Stimulated activated CD8-positive, alpha-beta memory T cell treated with anti-CD3 and anti-CD28 coated beads, Interleukin-12 subunit alpha, Interleukin-12 subunit beta, amount 100 ng/mL, for 24 hours (primary cell): Measurements from ENCODE around the gene CREB3L1.
"Not testable (repeated sequence)": the region's sequence is repeated elsewhere in the genome, so short reads cannot be mapped to it uniquely, and the experiment has no call there.

ENCODE experiments used
- DNase-seq: peaks from one replicate; pipeline ENCODE4 v3.0.0-alpha.2; 2020; ENCODE audit errors: extremely low read depth

The CREB3L1 gene

DNA sequence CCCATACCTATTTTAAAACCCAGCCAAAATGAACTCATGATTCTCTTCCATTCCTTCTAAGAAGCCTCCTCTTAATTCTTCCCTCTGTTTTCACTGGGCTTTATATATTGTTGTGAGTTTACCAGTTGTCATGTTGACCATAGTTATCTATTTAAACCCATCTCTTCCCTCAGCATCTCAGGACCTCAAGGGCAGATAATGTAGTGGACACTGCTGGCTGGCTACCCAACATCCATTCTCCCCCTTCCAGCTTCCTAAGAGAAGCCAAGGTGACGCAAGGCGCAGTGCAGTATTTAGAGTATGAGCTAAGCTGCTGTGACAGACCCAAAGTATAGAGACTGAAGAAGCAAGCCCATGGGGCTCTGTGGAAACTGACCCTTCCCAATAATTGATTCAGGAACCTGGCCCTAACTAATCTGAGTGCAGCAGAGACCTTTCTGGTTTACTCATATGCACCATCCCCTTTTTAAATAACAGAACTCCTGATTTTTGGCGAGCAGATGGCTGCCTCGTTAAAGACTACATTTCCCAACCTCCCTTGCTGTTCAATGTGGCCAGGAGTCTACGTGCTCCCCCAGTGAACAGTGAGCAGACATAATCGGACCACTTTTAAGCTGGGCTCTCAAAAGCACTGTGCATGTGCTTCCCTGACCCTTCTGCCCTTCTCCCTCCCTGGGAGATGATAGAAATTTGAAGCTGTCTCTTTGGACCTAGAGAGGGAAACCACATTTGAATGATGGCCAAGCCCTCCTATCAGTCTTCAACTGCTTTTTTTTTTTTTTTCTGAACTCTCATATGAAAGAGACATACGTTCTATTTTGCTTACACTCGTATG is 28.1 kb upstream of the CREB3L1 start:
- DNase-seq = no peak

DNA sequence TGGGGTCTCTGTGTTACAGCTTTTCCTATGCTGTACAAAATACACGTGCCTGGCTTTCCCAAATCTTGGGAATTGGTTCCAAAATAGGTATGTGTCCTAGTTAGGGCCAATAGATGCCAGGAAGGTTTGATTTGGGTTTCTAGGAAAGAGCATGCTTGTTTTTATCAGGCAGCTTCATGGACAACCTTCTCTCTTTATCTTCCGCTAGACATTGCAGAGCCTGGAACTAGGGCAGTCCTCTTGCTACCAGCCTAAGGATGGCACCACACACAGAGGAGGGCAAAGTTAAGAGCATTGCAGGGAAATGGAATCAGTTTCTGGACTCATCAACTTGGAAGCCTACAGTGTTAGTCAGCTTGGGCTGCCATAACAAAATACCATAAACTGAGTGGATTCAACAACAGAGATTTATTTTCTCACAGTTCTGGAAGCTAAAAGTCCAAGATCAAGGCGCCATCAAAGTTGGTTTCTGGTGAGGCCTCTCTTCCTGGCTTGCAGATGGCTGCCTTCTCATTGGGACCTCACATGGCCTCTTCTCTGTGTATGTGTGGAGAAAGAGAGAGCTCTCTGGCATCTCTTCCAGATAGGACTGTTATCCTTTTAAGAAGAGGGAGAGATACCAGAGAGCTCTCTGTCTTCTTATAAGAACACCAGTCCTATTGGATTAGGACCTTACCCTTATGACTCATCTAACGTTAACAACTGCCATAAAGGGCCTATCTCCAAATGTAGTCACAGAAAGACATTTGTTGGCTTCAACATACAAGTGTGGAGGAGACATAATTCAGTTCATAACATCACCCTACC is 27.3 kb upstream of the CREB3L1 start:
- DNase-seq = no peak

DNA sequence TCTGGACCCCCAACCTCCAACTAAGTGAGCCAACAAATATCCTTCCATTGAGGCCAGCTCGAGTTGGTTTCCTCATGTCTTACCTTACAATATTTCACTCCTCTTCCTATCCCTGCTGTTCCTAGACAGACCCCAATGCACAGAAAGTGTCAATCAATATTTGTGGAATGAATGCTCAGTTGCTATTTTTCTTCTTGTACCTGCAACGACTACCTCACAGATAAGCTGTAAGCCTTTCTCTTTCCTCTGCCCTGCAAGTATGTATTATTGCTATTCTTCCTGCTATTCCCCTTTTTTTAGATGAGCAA is 26.8 kb upstream of the CREB3L1 start:
- DNase-seq = no peak

DNA sequence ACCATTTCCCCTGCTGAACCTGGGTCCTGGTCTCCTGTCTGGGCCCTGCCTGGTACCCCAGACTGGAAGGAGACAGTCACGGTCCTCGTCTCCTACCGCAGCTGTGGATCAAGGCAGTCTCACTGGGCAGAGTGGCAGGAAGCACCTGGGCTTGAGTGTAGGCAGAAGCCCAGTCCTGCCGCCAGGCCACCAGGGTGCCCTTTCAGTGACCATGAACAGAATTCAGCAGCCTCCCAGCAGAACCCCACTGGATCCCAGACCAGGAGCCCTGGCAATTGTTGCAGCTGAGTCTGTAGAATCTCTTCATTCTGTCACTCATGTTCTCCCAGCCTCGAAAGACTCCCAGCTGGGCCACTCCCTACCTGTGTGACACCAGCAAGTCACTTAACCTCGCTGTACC is 25.5 kb upstream of the CREB3L1 start:
- no peak for DNase-seq

DNA sequence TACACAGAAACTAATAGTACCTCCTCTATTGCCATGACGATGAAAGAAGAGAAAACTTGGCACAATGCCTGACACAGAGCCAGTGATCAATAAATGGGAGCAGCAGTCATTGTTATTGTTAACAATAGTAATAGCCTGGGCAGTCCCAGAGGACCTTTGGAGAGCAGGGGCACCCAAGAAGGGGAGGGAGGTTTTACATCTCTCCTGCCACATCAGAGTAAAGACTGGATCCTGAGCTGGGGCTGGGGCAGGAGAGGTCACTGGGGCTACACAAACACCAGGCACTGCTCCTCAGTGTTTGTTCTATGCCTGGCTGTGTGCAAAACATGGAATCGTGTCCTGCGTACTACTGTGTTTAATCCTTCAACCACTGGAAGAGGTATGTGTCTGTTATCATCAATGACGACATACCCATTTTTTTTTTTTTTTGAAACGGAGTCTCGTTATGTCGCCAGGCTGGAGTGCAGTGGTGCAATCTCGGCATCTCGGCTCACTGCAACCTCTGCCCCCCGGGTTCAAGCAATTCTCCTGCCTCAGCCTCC is 25.0 kb upstream of the CREB3L1 start:
- DNase-seq = no peak

DNA sequence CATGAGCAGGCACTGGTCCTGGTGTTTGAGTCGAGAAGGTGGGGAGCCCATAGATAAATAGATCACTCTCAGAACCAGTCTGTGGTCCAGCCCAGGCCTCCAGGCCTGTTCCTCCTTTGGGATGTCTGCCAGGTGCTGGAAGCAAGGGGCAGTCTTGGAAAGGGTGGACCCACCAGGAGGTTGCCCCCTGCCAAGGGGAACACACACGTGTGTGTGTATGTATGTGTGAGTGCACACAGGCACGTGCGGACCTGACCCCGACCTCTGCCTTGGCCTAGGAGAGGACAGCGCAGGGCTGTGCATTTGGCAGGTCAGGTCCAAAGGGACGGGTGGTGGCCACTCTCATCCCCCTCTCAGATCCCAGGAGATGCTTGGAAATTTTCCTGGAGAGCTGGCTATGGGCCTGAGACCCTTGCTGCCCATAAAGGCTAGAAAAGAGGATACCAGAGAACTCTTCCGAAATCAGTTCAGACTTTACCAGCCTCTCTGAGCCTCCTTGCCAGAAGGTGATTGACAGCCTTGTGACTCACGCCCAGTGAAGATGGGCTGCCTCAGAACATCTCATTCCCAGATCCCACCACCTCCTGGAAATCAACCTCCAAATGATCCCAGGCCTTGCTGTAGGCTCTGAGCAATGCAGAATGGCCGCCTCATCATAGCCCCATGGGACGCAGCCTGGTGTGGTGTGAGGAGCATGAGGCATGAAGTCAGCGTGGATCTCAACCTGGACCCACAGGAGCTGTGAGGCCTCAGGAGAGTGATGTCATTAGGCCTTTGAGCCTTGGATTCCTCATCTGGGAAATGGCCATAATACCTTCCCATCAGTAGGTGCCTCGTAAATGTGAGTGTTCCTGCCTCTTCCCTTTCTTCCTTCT is 24.0 kb upstream of the CREB3L1 start:
- no peak for DNase-seq

DNA sequence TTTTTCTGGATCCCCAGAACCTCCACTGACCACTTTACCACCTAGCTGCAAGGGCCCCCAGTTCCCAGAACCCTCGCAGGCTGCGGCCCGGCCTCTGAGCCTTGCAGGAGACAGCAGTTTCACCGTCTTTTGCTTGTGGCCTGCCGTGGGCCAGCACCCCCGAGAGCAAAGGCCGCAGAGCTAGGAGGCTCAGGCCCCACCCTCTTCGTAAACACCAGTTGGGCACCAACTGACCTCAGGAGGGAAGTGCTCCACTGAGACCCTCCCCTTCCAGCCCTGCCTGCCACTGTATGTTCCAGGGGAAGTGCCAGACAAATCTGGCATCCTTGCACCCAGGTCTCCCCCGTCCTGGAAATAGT is 23.4 kb upstream of the CREB3L1 start:
- DNase-seq = no peak

DNA sequence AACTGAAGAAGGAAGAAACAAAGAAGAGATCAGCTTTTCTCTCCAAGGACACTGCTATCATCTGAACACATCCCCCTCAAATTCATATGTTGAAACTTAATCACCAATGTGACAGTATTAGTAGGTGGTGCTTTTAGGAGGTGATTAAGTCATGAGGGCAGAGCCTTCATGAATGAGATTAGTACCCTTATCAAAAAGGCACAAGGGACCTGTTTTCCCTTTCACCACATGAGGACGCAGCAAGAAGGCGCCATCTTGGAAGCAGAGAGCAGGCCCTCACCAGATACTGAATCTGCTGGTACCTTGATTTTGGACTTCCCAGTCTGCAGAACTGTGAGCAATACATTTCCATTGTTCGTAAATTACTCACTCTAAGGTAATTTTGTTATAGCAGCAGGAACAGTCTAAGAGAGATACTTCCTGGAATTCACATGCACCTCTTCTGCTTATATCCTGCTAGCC is 20.9 kb upstream of the CREB3L1 start:
- no peak for DNase-seq

DNA sequence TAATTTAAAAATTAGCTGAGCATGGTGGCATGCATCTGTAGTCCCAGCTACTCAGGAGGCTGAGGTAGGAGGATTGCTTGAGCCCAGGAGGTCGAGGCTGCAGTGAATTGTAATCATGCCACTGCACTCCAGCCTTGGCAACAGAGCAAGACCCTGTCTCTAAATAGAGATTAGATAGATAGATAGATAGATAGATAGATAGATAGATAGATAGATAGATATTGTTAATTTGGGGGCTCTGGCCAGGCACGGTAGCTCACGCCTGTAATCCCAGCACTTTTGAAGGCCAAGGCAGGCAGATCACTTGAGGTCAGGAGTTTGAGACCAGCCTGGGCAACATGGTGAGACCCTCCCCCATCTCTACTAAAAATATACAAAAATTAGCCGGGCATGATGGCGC is 18.1 kb upstream of the CREB3L1 start:
- DNase-seq = not testable (repeated sequence)

DNA sequence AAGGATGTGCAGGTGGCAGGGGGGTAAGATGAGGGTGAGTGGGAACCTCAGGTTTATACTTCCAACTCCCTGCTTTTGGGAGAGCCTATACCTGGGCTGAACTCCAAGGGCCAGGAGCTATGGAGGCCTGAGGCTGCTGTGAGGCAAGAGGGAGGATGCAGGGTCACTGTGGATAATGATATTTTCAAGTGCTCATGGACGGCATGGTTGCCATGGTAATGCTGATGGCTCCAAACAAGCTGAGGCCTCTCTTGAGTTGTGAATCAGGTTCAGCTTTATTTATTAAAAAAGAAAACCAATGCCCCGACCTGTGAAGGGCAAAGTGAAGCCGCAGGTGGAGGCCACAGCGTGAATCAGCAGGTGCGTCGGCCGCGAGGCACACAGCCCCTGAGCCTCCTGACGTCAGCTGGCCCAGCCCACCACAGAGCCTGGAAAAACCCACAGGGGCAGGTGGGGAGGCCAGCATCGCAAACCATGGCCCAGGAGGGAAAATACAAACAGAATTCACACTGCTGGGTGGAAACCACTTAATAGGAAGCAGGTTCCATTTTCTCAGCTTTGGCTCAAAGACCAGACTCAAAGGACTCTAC is 17.4 kb upstream of the CREB3L1 start:
- no peak for DNase-seq

DNA sequence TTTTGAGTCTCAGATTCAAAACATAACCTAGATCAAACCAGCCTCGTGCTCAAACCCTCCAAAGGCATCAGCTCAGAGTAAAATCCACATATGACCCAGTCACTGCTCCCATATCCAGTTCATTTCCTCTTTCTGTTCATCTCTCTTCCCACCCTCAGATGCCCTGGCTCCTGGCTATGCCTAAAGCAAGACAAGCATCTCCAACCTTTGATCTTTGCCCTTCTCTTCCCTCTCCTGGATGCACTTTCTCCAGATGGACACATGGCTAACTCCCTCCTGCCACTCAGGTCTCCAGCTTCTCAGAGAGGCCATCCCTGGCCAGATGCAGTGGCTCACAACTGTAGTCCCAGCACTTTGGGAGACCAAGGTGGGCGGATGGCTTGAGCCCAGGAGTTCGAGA is 14.3 kb upstream of the CREB3L1 start:
- no peak for DNase-seq

DNA sequence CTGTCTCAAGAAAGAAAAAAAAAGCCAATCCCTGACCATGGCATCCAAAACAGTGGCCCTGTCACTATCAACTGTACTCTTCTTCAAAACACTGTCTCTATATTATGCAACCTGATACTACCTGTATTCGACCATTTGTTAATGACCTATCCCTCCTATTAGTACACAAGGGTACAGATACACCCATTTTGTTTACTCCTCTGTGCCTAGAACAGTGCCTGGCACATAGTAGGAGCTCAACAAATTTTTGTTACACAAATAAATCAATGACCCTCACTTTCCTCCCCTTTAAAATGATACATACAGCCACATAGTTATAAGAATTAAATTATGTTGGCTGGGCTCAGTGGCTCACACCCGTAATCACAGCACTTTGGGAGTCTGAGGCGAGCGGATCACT is 13.4 kb upstream of the CREB3L1 start:
- no peak for DNase-seq

DNA sequence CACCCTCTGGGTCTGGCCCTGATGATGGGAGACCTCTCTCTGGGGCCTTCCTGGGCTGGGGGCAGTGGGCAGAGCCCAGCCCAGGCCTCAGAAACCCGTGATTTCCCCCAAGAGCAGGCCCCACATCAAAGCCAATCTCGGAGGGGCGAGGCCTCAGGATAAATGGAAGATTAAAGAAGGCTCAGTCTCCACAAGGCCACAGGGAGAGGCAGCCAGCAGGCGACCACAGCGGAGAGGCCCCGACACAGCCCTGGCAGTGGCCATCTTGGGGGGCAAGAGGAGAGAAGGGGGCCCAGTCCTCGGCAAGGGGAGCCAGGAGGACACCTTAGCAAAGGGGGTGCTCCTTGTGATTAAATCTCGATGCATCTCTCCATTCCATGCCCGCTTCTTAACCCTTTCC is 12.5 kb upstream of the CREB3L1 start:
- DNase-seq = no peak

DNA sequence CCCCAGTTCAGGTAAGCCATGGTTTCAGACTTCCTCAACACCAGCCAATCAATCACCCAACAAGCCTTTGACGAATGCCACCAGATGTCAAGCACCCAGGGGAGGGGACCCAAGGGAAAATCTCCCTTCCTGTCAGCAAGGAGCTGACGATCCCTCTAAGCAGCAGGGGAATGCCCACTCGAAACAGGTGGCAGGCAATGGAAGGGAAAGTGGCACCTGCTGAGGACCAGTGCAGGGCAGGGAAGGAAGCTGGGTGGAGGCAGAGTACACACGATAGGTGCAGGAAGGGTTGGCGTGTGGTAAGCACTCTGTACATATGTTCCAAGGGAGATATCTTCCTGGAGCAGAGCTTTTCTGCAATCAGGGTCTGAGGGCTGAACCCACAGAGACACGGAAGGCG is 11.7 kb upstream of the CREB3L1 start:
- DNase-seq = no peak

DNA sequence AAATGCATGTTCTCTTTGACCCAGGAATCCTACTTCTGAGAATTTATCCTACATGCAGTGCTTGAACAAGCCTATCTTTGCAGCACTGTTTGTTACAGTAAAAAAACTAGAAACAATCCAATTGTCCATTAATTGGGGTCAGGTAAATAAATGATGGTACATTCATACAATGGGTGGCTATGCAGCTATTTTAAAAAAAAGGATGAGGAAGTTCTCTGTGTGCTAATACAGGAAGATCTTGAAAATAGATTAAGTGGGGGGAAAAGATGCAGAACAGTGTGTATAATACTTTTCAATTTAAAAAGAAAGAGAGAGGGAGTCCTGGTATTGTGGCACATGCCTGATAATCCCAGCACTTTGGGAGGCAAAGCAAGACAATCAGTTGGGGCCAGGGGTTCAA is 9.5 kb upstream of the CREB3L1 start:
- no peak for DNase-seq

DNA sequence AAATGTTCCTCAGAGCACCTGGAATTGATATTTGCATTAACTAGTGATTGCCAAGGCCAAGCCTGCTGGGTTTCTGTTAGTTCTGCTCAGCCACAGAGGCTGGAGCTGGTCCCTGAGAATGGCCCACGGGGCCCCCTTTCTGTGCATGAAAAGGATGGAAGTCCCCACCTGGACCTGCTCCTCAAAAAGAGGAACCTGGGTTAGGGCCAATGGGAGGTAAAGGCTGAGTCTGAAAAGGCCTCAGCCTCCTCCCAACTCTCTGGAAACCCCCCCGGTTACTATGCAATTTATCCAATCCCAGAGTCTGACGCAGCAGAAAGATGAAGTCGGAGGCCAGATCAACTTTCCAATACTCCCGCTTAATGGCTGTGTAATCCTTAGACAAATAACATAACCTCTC is 6.8 kb upstream of the CREB3L1 start:
- no peak for DNase-seq

DNA sequence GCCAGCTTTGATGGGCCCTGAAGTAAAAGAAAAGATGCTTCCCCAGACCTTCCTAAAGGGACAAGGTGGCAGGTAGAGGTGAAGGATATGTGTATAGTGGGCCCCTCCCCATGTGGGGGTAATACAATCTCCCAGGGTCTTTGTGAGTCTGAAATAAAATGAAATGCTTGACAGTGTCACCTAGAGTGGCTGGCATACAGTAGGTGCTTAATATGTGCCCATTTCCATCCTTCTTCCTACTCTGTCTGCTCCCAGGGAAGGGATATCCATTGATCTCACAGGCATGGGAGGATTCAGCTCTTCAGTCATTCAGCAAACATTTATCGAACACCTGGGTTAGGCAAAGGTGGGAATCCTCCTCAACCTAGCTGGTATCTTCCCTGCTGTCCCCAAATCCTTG is 6.1 kb upstream of the CREB3L1 start:
- DNase-seq = no peak

DNA sequence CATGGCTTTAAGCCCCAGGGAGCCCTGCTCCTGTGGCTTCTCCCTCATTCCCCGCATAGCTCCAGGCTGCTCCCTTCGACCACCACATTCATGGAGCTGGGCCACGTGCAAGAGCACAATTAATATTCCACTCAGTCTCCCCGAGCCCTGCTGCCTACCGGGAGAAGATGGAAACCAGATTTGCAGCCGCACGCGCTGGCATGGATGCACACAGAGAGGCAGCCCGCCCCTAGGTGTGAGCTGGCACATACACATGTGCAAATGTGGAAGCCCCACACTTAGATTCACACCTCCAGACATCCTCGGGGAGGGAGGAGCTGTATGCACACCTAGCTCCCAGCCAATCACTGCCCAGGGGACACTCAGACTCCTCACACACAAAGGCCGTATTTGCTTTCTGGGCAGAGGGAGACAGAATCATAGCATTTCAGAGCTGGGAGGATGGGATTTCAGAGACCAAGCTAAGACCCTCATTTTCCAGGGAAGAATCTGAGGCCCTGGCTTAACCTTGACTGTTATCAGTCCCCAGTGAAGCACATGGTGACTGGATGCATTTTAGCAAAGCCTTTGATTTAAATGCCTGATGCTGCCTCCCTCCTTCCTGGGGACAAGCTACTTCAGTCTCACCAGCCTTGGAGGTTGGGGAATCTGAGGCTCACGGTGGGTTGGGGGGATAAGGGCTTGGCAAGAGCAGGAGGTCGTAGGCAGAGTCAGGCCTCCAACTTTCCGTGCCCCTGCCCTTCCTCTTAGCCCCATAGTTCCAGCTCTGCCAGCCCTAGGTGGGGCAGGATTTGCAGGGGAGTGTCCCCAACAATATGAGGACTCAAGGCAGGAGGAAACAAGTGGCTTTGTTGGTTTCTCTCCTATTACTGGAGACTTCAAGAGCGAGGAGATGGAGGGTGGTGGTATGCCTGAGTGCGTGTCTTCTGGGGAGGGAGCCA is 5.3 kb upstream of the CREB3L1 start:
- no peak for DNase-seq

DNA sequence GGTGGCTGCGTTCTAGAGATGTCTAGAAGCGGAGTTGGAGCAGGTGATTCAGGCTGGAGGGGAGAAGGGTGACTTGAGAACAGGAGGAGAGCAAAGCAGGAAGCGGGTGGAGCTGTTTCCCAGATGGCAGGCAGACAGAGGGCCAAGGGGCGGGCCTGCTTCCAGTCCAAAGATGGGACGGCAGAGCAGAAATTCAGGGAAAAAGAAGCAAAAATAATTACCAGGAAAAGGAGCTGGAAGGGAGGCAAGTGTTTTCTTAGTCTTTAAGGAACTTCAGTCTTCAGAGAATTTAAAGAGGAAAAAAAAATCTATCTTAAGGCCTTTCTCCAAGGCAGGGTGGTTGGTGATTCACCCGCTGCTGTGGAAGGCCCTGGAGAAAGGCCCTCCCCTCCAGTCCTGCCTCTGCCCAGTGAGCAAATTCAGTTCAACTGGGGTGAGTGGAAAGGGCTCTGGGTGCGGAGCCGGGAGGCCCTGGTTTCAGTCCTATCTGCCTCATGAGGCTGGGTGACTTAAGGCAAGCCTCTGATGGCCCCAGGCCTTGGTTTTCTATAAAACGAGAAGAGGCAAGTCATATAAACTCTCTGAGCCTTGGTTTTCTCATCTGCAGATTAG is 4.5 kb upstream of the CREB3L1 start:
- DNase-seq = no peak

DNA sequence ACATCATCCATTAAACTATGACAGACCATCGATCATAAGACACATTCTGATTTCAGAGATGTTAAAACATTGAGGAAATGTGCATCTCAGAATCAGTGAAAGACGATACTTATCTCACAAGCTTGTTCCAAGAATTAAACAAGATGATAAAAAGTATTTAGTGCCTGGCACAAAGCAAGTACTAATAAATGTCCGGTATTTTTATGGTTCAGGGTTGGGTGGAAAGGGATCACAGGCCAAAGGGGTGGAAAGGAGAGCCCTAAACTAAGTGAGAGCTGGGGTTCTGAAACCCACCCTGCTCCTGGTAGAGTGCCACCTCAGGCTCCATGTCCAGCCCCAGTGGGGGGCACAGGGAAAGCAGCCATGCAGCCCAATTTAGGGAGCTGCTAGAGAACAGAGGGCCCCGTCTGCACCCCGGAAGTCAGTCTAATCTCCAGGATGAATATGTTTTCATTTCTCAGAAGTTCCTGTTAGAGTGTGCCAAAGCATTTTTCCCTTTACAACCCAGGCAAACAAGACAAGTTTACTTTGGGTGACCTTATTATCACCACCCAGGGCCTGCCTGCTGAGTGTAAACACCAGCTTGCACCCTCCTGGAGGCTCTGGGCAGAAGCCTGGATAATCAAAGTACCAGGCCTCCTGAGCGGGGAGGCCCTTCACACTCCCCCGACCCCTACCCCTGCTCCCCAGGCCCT is 3.8 kb upstream of the CREB3L1 start:
- DNase-seq = no peak
